Tibial nerve (tissue), 3 donors: ENCODE data around the gene ULBP2.

ENCODE experiments used
- EP300 ChIP-seq, 2 donors: sonication (generic); formaldehyde crosslinking; IDR thresholded peaks; one replicate each; pipeline ENCODE4 v1.6.1; 2017; ENCODE audit warnings: antibody characterized with exemption in 2 of 2, mild to moderate bottlenecking in 1 of 2
- POLR2A ChIP-seq, 2 donors: fragments of 450-650 bp; IDR thresholded peaks; one replicate each; pipeline ENCODE4 v1.6.1; 2017; ENCODE audit warnings: antibody characterized with exemption in 2 of 2, mild to moderate bottlenecking in 2 of 2, moderate library complexity in 2 of 2

DNA sequence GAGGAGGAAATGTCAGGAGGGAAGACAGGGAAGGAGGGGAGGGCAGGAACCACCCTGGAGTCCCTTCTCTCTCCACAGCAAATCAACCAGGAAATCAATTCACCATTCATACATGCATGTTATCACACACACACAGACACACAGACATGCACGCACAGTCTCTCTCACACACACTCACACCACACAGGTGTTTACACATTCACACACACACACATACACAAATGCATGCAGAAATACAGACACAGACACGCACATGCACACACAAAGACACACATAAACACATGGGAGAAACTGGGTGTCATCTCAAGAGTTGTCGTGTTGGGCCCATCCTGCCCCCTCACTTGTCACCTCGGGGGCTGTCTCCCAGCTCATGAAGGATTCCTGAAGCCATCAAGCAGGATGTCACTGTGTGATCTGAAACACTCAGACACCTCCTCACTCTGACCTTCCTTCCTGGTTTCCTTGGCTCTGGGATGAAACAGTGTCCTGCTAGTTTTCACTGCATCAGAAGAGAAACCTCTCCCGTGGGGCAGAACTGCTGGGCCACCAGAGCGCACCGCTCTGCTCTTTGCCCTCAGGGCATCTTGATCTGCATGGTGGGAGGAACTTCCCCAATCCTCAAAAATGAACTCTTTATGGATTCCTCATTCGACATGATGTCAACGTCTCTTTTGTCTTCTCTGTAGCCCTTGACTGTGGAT is 28.1 kb upstream of the ULBP2 start:
- no peak for TF ChIP-seq EP300 (IDR thresholded peaks at IDR 0.05)
- no peak for TF ChIP-seq POLR2A (IDR thresholded peaks at IDR 0.05)
